Endothelial cell of umbilical vein (primary cell): ENCODE results near the gene TBX15. TPM values are rescaled to one million over a fixed set of nuclear protein-coding genes. Genes with fewer than 3 reads are reported as not detected.

ENCODE experiments used
- BruUV-seq: library from RNA; stranded (reverse); fragments of 400-500 nt; replicated peaks from 2 replicates; lab custom pipeline; 2021; lab: Mats Ljungman, UMichigan
- CTCF ChIA-PET: fragments of 300-600, 350-600 bp; sonication (Branson Sonifier 250); formaldehyde crosslinking; loops from one replicate; lab custom pipeline; 2021; ENCODE audit warnings: antibody characterized with exemption, inconsistent platforms; lab: Charles Lee
- POLR2A ChIA-PET: fragments of 300-600, 350-600 bp; sonication (Branson Sonifier 250); formaldehyde crosslinking; loops from one replicate; lab custom pipeline; 2021; ENCODE audit warnings: antibody characterized with exemption, inconsistent platforms; lab: Charles Lee
- DNase-seq: peaks from one replicate; pipeline ENCODE4 v3.0.0-alpha.2; 2011; ENCODE audit warnings: low read depth, low spot score
- FAIRE-seq: peaks from 2 replicates; lab custom pipeline; 2011; peaks lifted over from hg19 to GRCh38; lab: Jason Lieb, UNC
- H2AFZ ChIP-seq: 2 replicates; pipeline ENCODE4 v1.6.0; 2012; ENCODE audit warnings: low read depth, low read length, control low read depth, inconsistent platforms
- H3K27ac ChIP-seq: 2 replicates; pipeline ENCODE4 v1.5.1; 2011; ENCODE audit warnings: low read depth, mild to moderate bottlenecking, control low read depth, low read length, moderate library complexity; ENCODE audit not compliant: insufficient read depth
- H3K27me3 ChIP-seq, 2 experiments: 2 replicates each; pipeline versions ENCODE4 v1.6.0 to v1.6.1; 2011; ENCODE audit warnings: low read length in 2 of 2, mixed read lengths in 1 of 2; ENCODE audit not compliant: control insufficient read depth in 2 of 2, insufficient read depth in 2 of 2
- H3K36me3 ChIP-seq, 2 experiments: 2 replicates in 1 of 2; 3 replicates in 1 of 2; pipeline ENCODE4 v1.5.1; 2011; ENCODE audit warnings: low read length in 2 of 2, mild to moderate bottlenecking in 1 of 2, moderate library complexity in 1 of 2; ENCODE audit not compliant: control insufficient read depth in 2 of 2, insufficient read depth in 2 of 2; ENCODE audit errors: extremely low read depth in 1 of 2
- H3K4me1 ChIP-seq: 3 replicates; pipeline ENCODE4 v1.5.1; 2011; ENCODE audit warnings: mild to moderate bottlenecking, low read length; ENCODE audit not compliant: control insufficient read depth, insufficient read depth; ENCODE audit errors: extremely low read depth
- H3K4me2 ChIP-seq: 2 replicates; pipeline ENCODE4 v1.6.1; 2011; ENCODE audit warnings: low read length, control low read depth, mixed read lengths; ENCODE audit not compliant: insufficient read depth
- H3K4me3 ChIP-seq, 3 experiments: fragments of 200-600 bp in 1 of 3; sonication (generic), shearing (Covaris generic) in 1 of 3; replicated peaks in 1 of 3; 2 replicates each; pipeline ENCODE4 v1.5.1; 2011 to 2016; ENCODE audit warnings: control low read depth in 3 of 3, low read length in 3 of 3, mild to moderate bottlenecking in 2 of 3, inconsistent platforms in 1 of 3, low read depth in 1 of 3, moderate library complexity in 1 of 3; ENCODE audit not compliant: insufficient read depth in 1 of 3
- H3K79me2 ChIP-seq: 2 replicates; pipeline ENCODE4 v1.6.0; 2012; ENCODE audit warnings: low read length, inconsistent platforms; ENCODE audit not compliant: control insufficient read depth, insufficient read depth
- H3K9ac ChIP-seq: replicated peaks from 2 replicates; pipeline ENCODE3; 2011; ENCODE audit warnings: low read length, control low read depth; ENCODE audit not compliant: insufficient read depth; ENCODE audit errors: extremely low read depth
- H3K9me1 ChIP-seq: replicated peaks from 3 replicates; pipeline ENCODE4 v1.6.0; 2011; ENCODE audit warnings: mild to moderate bottlenecking, low read length; ENCODE audit not compliant: control insufficient read depth, insufficient read depth; ENCODE audit errors: extremely low read depth
- H3K9me3 ChIP-seq: replicated peaks from 2 replicates; pipeline ENCODE4 v1.5.1; 2012; ENCODE audit warnings: low read length, inconsistent platforms; ENCODE audit not compliant: control insufficient read depth, insufficient read depth
- H4K20me1 ChIP-seq: replicated peaks from 2 replicates; pipeline ENCODE3; 2011; ENCODE audit warnings: mild to moderate bottlenecking, low read length; ENCODE audit not compliant: control insufficient read depth, insufficient read depth; ENCODE audit errors: extremely low read depth
- EZH2 ChIP-seq: IDR thresholded peaks from 2 replicates; pipeline ENCODE4 v1.6.1; 2012; ENCODE audit warnings: borderline replicate concordance, low read depth, mild to moderate bottlenecking, moderate library complexity, low read length, inconsistent platforms; ENCODE audit not compliant: severe bottlenecking
- FOS ChIP-seq: IDR thresholded peaks from 2 replicates; pipeline ENCODE4 v1.6.1; 2011; ENCODE audit warnings: mild to moderate bottlenecking, low read length, moderate library complexity, borderline replicate concordance; ENCODE audit not compliant: insufficient read depth
- GATA2 ChIP-seq: IDR thresholded peaks from 2 replicates; pipeline ENCODE4 v1.7.0; 2011; ENCODE audit warnings: low read depth, mild to moderate bottlenecking, moderate library complexity, mixed read lengths, low read length; ENCODE audit not compliant: insufficient read length, insufficient read depth
- JUN ChIP-seq: IDR thresholded peaks from 2 replicates; pipeline ENCODE4 v1.6.1; 2011; ENCODE audit warnings: borderline replicate concordance, low read depth; ENCODE audit not compliant: insufficient read length, insufficient read depth
- MYC ChIP-seq: IDR thresholded peaks from one replicate; pipeline ENCODE4 v1.6.1; 2011; ENCODE audit warnings: mild to moderate bottlenecking, low read depth, low read length
- POLR2A ChIP-seq: IDR thresholded peaks from 2 replicates; pipeline ENCODE4 v1.6.1; 2012; ENCODE audit warnings: low read depth, mild to moderate bottlenecking, control low read depth, low read length
- POLR2AphosphoS5 ChIP-seq: IDR thresholded peaks from 2 replicates; pipeline ENCODE4 v1.6.1; 2012; ENCODE audit warnings: low read depth, mild to moderate bottlenecking, control low read depth, low read length, moderate library complexity; ENCODE audit not compliant: insufficient read depth
- dilution Hi-C: fragments of 300-500 bp; cut with MboI; formaldehyde crosslinking; loops from one replicate; pipeline ENCODE4 v1.15.0; 2019; ENCODE audit warnings: low sequenced_read_pairs; ENCODE audit not compliant: extremely low pct_ligation_motif_present
- intact Hi-C: fragments of 100-400 bp; cut with micrococcal nuclease; formaldehyde crosslinking; loops from one replicate; pipeline ENCODE4 v1.10.0; 2022
- polyA plus RNA-seq, 4 experiments: library from polyadenylated mRNA; depleted of rRNA in 3 of 4; stranded (reverse) in 3 of 4; unstranded in 1 of 4; fragments of >200 nt; gene quantifications; 2 replicates each; pipeline versions ENCODE4 v1.2.1 to v1.2.3, GENCODE V29; 2011 to 2012; ENCODE audit warnings: missing spikeins in 1 of 4
- total RNA-seq: library from RNA; stranded (reverse); gene quantifications from 2 replicates; pipeline ENCODE4 v1.2.3, GENCODE V29; 2021
- TF ChIP-seq, protein P1 (sequence below), 2 donors: IDR thresholded peaks; 1 replicate in 1 of 2; 2 replicates in 1 of 2; pipeline ENCODE4 v1.5.1; 2011; ENCODE audit warnings: low read length in 2 of 2, mild to moderate bottlenecking in 2 of 2, moderate library complexity in 2 of 2, control low read depth in 1 of 2, inconsistent platforms in 1 of 2, low read depth in 1 of 2; ENCODE audit not compliant: insufficient read depth in 1 of 2; ENCODE audit errors: extremely low read depth in 1 of 2
- TF ChIP-seq, protein P2 (sequence below): IDR thresholded peaks from 2 replicates; pipeline ENCODE4 v1.6.1; 2011; ENCODE audit not compliant: insufficient read depth, insufficient read length

TBX15 gene
- total and polyA plus RNA-seq, 2 donors (not counting 3 experiments of a cell fraction or from before 2014, with no cell fraction given): 0.01 TPM; not detected in 1

- no peak for FAIRE-seq
Measured at GRCh38 chr1:118920124-118920717, 67.9 kb downstream of the TBX15 start.

GRCh38 chr1:118918940-118919259 is 69.2 kb downstream of the TBX15 start:
- H3K79me2 ChIP-seq: no peaks in the 10 kb centered on the region
- ChIA-PET CTCF (no interaction called here), POLR2A (no interaction called here)
- BruUV-seq: no TSS peak
- H3K9me3 ChIP-seq: no peaks in the 10 kb centered on the region
- H3K9ac ChIP-seq: no peak overlapping the region
- no peak overlapping the region for H3K4me3 ChIP-seq
- dilution Hi-C loops (no loop called here), intact Hi-C loops (no loop called here)
- H3K9me1 ChIP-seq: no peaks in the 10 kb centered on the region
- H3K36me3 ChIP-seq: no peaks in the 10 kb centered on the region
- H3K27me3 ChIP-seq: no peaks in the 10 kb centered on the region
- DNase-seq: no peak
- no peak for FAIRE-seq
- H3K4me1 ChIP-seq: no peaks in the 10 kb centered on the region
- H3K27ac ChIP-seq: no peak overlapping the region
- no peak overlapping the region for H3K4me2 ChIP-seq
- H4K20me1 ChIP-seq: no peaks in the 10 kb centered on the region
- TF ChIP-seq GATA2 (no peak), POLR2AphosphoS5 (no peak), EZH2 (no peak), POLR2A (no peak), JUN (no peak), FOS (no peak), MYC (no peak)
- TF ChIP-seq, protein P1, sequence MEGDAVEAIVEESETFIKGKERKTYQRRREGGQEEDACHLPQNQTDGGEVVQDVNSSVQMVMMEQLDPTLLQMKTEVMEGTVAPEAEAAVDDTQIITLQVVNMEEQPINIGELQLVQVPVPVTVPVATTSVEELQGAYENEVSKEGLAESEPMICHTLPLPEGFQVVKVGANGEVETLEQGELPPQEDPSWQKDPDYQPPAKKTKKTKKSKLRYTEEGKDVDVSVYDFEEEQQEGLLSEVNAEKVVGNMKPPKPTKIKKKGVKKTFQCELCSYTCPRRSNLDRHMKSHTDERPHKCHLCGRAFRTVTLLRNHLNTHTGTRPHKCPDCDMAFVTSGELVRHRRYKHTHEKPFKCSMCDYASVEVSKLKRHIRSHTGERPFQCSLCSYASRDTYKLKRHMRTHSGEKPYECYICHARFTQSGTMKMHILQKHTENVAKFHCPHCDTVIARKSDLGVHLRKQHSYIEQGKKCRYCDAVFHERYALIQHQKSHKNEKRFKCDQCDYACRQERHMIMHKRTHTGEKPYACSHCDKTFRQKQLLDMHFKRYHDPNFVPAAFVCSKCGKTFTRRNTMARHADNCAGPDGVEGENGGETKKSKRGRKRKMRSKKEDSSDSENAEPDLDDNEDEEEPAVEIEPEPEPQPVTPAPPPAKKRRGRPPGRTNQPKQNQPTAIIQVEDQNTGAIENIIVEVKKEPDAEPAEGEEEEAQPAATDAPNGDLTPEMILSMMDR (IDR thresholded peaks at IDR 0.05; ENCODE audit: extremely low read depth in 1 of 2, insufficient read depth in 1 of 2, low read depth in 1 of 2, low read length in 2 of 2): no peak
- TF ChIP-seq, protein P2, sequence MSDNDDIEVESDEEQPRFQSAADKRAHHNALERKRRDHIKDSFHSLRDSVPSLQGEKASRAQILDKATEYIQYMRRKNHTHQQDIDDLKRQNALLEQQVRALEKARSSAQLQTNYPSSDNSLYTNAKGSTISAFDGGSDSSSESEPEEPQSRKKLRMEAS: no peak
- H2AFZ ChIP-seq: no peak overlapping the region

More at GRCh38 chr1:118920124-118920717, 67.9 kb downstream of the TBX15 start:
- TF ChIP-seq GATA2: no peak
- H3K4me1 ChIP-seq: no peaks in the 10 kb centered on the region
- H3K9me3 ChIP-seq: no peaks in the 10 kb centered on the region
- H3K4me2 ChIP-seq: no peak overlapping the region
- H2AFZ ChIP-seq: no peak overlapping the region
- no peaks in the 10 kb centered on the region for H3K9me1 ChIP-seq
- no peaks in the 10 kb centered on the region for H3K79me2 ChIP-seq
- BruUV-seq: no TSS peak
- DNase-seq: no peak
- H4K20me1 ChIP-seq: no peaks in the 10 kb centered on the region
- dilution Hi-C loops: no loop called here
- H3K4me3 ChIP-seq: no peak overlapping the region
- no peak overlapping the region for H3K9ac ChIP-seq
- H3K27ac ChIP-seq: no peak overlapping the region
- ChIA-PET POLR2A (no interaction called here), CTCF (no interaction called here)
- intact Hi-C loops: no loop called here
- no peaks in the 10 kb centered on the region for H3K36me3 ChIP-seq
- no peaks in the 10 kb centered on the region for H3K27me3 ChIP-seq
